ENCODE results near the gene ABCB6. TPM values are rescaled to one million over a fixed set of nuclear protein-coding genes. Genes with fewer than 3 reads are reported as not detected.

Gene ABCB6
- total and polyA plus RNA-seq, 2 of the 8 experiments (the other 6 are each of a cell fraction or from before 2014, with no cell fraction given): 44.9 to 50.6 TPM

GRCh38 chr2:219229305-219230058 lies 10.7 kb upstream of the ABCB6 start, which contains the start of the genes ANKZF1 and ATG9A (continued):
- TF ChIP-seq SIRT6 (IDR thresholded peaks at IDR 0.05; ENCODE audit: low read length) (no peak), SP2 (IDR thresholded peaks at IDR 0.05; ENCODE audit: low read length) (peak; percentile 67; the same call in 1 of the 2 replicates), MAFK (IDR thresholded peaks at IDR 0.05; ENCODE audit: low read depth, low read length) (no peak), SIN3A (conservative IDR thresholded peaks at IDR 0.05 in 1 of 2, IDR thresholded peaks at IDR 0.05 in 1 of 2; ENCODE audit: low read depth in 1 of 2, low read length in 2 of 2) (peak; percentile 74 to 87; a peak in 3 of 4 replicates), SP4 (IDR thresholded peaks at IDR 0.05; ENCODE audit: low read length) (peak; percentile 97), JUND (IDR thresholded peaks at IDR 0.05; ENCODE audit: low read length) (no peak), JUN (IDR thresholded peaks at IDR 0.05; ENCODE audit: low read depth, low read length) (no peak), BACH1 (IDR thresholded peaks at IDR 0.05; ENCODE audit: low read length) (peak; percentile 10; the same call in 1 of the 2 replicates), CREB1 (IDR thresholded peaks at IDR 0.05) (peak; percentile 89), CBX8 (IDR thresholded peaks at IDR 0.05; ENCODE audit: borderline replicate concordance, low read depth, low read length) (no peak), TEAD4 (IDR thresholded peaks at IDR 0.05; ENCODE audit: low read depth, low read length) (no peak), SAP30 (IDR thresholded peaks at IDR 0.05; ENCODE audit: insufficient read depth, insufficient replicate concordance, low read length) (peak; percentile 78), RAD21 (IDR thresholded peaks at IDR 0.05 in 1 of 2, conservative IDR thresholded peaks at IDR 0.05 in 1 of 2; ENCODE audit: low read depth in 2 of 2, low read length in 2 of 2) (peak in 1 of 2 experiments; percentile 6; a peak in 1 of 4 replicates), POLR2A (IDR thresholded peaks at IDR 0.05; ENCODE audit: control extremely low read depth in 1 of 2, low read depth in 2 of 2, low read length in 2 of 2) (peak; percentile 79 to 90), CHD2 (IDR thresholded peaks at IDR 0.05; ENCODE audit: low read length) (peak; percentile 91), TAF1 (IDR thresholded peaks at IDR 0.05; ENCODE audit: low read depth, low read length) (peak; percentile 93), ATF2 (IDR thresholded peaks at IDR 0.05; ENCODE audit: low read length) (peak; percentile 50; the same call in 1 of the 2 replicates), ATF3 (IDR thresholded peaks at IDR 0.05; ENCODE audit: insufficient read depth, low read depth, low read length) (no peak), MAX (IDR thresholded peaks at IDR 0.05) (peak; percentile 48; the same call in 1 of the 2 replicates), SP1 (IDR thresholded peaks at IDR 0.05; ENCODE audit: low read depth, low read length) (peak; percentile 97), RBBP5 (IDR thresholded peaks at IDR 0.05; ENCODE audit: borderline replicate concordance, low read depth, low read length) (peak; percentile 26; the same call in 1 of the 2 replicates), TBP (IDR thresholded peaks at IDR 0.05; ENCODE audit: low read depth, low read length) (peak; percentile 90), NRF1 (IDR thresholded peaks at IDR 0.05; ENCODE audit: low read depth, low read length) (0 out of 2 replicates have a peak, but pooled peaks have one; percentile 8)

Data from H1 (cell line).